GM18867 (cell line): ENCODE measurements around the gene OSBP2.

Source experiments
- ATAC-seq: cut with Tn5 transposase; IDR thresholded peaks from one replicate; pipeline ENCODE4 v1.9.1; 2021; ENCODE audit warnings: mild to moderate bottlenecking, moderate library complexity; ENCODE audit not compliant: unreplicated experiment

Gene OSBP2

DNA sequence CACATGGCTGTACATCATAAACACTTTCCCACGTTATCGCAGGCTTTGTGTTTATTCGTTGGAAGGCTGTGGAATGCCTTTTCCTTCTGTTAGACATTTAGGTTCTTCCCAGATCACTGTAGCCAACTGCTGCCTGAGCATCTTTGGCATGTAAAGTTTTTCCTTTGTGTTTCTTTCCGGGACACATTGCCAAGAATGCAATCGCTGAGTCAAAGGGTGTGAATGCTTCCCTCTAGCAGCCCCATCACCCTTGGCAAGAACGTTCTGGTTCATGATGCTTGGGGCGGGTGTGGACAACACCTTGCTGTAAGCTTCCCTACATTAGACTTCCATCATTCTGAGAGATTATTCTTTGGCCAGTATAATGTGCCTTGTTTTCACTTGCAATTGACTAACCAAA lies 136.2 kb downstream of the OSBP2 start:
- ATAC-seq: no peak

DNA sequence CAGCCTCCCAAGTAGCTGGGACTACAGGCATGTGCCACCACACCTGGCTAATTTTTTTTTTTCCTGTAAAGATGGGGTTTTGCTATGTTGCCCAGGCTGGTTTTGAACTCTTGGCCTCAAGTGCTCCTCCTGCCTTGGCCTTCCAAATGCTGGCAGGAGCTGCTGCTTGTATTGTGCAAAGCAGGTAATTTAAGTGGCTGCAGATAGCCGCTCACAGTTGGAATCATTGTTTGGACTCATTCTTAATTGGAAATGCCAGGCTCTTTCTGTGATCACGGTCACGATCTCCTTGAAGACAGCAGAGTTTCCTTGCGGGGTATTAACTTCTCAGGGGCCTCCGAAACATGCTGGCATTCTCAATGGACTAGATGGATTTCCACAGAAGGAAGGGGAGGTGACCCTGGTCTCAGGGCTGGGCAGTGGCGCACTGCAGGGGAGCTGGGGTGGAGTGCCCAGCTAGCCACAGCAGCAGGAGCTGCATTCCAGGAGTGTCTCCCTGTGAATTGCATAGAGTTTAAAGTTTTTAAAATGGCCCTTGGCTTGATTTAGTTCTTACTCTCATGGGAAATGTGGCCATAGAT lies 137.8 kb downstream of the OSBP2 start:
- no peak for ATAC-seq

DNA sequence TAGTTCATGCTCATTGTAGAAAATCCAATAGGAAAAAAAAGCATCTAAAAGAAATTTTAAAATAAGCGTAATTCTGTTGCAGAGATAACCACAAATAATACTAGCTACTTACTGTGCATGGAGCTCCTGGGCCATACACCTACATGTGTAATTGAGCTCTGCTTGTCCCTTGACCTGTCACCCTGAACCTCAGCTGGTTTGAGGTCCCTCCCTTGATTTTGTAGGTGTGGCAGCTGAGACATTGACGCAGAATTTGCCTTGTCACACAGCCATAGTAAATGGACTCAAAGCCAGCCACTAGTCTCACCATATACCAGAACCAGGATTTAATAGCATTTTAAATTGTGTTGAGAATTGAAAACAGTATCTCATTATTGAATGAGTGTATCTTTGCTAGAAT lies 138.6 kb downstream of the OSBP2 start:
- ATAC-seq: no peak

DNA sequence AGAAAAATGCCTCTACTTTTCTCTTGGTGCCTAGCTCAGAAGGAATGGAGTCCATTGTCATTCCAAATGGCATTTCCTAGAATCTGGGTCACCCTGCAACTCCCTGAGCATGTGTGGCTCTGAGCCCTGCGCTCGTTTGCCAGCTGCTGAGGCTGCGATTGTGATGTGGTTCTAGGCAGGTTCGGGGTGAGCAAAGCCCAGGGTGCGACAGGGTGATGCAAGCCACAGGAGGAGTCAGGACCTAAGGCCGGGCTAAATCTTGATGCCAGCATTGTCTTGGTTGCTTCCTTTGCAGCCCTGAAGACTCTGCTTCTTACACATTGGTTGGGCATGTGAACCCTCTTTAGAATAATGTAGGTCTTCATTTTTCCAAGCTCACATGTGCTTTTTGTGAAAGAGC lies 142.9 kb downstream of the OSBP2 start:
- no peak for ATAC-seq

DNA sequence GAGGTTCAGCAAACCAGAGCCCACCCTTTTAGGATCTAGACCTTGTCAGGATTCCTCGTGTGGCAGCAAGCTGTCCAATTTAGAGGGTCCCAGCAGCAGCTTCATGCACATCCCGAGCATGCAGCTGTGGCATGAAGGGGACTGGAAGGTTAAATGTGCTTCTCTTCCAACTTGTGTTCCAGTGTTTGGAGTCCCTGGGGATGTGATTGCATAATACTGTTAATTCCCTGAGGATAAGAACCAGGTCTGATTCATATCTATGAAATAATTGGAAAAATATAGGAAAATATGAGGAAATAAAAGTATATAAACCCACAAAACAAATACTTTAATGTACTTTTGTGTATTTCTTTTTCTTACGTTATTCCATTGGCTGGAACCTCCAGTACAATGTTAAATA lies 143.4 kb downstream of the OSBP2 start:
- ATAC-seq: no peak

DNA sequence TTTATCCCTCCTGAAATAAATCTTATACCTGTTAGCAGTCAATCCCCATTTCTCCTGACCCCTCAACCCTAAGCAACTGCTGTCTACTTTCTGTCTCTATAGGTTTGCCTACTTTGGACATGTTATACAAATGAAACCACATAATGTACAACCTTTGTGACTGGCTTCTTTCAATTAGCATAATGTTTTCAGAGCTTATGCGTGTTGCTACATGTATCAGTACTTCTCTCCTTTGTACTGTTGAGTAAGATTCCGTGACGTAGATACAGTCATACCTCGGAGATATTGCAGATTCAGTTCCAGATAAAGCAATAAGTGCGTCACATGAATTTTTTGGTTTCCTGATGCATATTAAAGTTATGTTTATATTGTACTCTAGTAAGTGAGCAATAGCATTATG lies 146.6 kb downstream of the OSBP2 start:
- ATAC-seq: no peak

DNA sequence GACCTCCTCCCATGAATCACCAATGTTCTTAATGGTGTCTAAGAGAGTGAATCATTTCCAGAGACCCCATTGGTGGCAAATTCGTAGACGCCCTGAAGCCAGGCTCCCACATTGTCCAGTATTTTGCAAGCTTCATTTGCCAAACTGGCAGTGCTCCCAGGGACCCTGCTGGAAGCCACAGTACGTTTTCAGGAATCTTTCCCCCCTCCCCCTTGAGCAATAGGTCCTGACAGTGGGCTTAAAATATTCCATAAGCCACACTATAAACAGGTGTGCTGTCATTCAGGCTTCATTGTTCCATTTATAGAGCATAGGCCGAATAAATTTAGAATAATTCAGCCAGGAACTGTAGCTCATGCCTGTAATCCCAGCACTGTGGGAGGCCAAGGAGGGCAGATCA lies 148.6 kb downstream of the OSBP2 start:
- no peak for ATAC-seq

DNA sequence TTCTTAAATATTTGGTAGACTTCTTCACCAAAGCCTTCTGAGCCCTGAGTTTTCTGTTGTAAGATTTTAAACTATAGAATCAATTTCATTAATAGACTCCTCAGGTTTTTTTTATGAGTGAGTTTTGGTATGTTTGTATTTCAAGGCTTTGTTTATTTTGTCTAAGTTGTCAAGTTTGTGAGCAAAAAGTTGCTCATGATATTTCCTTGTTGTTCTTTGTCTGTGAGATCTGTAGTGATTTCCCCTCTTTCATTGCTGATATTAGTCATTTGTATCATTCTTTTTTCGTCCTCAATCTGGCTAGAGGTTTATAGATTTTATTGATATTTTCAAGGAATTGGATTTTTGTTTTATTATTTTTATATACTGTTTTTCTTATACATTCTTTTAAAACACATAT lies 152.9 kb downstream of the OSBP2 start:
- no peak for ATAC-seq

DNA sequence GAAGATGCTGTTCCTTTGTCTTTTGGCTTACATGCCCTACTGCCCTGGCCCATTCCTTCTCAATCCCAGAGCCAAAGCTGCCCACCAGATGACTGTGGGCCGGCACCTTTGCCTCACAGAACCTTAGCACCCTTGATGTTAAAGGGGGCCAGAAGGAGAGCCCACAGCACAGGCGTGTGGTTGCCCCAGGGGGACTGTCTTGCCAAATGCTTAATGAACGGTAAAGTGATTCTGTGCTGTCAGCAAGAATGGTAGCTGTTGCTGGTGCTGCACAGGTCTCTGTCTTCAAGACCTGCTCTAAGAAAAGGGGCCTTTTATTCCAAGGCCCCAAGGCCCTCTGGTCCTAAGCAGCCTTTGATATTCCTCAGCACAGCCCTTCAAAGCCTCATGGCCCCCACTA lies 160.6 kb downstream of the OSBP2 start:
- ATAC-seq: no peak

DNA sequence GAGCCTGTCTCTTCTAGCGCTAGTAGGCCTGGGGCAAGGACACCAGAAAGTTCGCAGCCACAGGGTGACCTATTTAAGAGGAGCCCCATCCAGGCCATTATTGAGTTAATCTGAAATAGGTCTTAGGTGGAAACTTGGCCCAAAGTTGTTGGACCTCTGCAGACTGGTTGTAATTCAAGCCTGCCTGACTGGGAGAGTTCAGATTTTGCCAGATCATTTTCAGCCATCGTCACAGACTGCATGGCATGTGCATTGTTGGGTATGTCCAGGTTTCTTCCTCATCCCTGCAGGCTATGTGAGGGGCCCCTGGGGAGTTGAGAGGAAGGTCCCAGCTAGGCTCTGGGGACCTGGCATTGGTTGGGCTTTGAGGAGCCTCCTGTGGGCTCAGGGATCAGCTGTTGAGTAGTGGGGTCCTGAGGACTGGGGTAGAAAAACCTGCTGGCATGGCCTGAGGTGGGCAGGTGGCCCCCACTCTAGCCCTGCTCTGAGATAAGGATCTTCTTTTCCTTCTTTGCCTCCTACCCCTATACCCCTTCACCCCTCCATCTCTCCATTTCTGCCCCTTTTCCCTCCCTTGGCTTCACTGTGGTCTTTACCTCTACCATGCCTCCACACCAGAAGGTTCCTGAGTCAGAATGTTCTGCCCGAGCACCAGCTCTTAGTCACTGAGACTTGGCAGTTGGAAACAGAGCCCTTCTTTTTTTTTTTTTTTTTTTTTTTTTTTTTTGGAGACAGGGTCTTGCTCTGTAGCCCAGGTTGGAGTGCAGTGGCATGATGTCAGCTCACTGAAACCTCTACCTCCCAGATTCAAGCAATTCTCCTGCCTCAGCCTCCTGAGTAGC lies 161.2 kb downstream of the OSBP2 start:
- ATAC-seq: no peak

DNA sequence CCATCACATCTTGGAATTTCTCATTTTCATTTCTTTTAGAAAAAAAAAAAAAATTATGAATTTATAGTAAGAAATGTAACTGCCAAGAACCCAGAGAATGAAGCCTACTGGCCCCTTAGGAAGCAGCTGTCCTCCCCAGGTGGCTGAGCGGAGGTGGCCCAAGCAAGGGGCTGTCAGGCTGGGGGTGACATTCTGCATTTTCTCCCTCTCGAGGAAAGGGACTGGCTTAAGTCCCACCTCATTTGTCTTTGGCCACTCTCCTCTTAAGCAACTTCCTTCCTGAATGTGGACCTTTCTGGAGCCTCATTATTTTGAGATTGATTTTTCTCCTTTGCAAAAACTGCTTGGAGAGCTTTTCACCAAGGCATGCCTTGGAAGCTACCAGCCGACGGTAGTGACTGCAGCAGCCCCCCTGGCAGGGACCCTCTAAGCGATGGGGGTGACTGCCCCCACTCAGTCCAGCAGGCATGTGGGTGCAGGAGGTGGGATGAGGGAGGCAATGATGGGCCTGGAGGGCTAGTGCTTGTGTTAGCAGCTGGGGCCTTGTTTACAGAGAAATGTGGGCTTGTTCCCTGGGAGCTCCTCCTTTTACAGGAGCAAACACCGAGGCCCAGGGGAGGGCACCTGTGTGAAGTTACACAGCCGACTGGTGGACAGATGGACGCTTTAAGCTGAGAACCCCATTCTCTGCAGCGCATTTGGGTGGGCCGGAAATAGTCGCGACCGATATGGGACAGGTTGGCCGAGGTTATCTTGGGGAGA lies 162.2 kb downstream of the OSBP2 start:
- no peak for ATAC-seq

DNA sequence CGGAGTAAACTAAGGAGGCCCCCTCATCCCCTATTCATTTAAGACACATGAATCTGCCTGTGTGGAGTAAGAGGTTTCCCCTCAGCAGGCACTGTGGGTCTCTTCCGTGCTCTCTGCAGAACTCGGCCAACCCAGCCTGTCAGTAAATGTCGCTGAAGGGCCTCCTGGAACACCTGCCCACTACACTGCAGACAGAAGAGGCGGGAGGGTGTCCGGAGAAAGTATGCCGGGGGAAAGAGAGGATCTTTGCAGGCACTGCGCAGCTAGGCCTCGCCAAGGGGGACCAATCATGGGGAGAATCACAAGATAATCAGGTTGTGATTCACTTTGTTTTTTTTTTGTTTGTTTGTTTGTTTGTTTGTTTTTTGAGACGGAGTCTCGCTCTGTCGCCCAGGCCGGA lies 163.1 kb downstream of the OSBP2 start:
- ATAC-seq: no peak

DNA sequence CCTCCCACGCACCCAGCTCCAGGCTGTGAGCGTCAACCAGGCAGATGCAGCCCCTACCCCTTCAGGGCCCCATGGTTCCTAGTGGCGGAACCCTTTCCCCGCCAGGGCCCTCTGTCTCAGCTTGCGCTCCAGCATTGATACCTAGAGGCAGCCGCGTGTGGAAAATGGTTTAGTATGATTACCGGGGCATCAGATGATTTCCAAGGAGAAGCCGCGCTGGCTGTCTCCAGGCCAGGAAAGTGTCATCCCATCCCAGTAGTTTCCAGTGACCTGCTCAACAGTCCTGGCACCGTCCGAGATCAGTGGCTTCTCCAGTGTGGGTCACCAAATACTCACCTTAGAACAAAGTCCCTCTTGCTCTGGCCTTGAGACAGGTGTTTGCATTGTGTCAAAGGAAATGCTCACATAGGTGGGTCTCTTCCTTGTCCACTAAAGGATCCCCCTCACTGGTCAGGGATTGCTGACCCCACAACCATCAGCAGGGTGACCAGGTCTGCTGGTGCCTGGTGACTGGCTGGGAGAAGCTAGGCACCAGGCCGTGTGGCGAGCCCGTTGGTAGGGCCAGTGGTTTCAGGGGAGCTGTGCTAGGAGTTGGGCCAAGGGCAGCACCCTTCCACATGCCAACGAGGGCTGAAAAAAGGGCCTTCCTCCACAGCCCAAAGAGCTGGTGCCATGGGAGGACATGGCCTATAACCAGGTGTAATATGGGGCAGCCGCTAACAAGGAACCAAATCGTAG lies 164.5 kb downstream of the OSBP2 start:
- ATAC-seq: no peak

DNA sequence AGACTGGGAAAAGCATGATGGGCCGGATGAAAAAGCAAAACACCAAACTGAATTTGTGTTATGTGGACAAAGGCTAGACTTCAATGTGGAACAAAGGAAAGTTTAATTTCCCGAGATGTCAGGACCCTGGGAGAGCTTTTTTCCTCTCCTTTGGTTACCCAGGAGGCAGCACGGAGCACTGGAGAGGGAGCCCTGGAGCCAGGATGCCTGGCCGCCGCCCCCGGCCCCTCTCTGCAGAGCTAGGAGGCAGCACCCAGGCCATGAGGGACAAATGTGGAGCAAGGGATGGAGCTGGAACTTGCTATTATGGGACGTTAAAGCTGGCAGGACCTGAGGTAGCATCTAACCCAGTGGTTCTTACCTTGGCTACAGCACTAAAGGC lies 165.0 kb downstream of the OSBP2 start:
- no peak for ATAC-seq

DNA sequence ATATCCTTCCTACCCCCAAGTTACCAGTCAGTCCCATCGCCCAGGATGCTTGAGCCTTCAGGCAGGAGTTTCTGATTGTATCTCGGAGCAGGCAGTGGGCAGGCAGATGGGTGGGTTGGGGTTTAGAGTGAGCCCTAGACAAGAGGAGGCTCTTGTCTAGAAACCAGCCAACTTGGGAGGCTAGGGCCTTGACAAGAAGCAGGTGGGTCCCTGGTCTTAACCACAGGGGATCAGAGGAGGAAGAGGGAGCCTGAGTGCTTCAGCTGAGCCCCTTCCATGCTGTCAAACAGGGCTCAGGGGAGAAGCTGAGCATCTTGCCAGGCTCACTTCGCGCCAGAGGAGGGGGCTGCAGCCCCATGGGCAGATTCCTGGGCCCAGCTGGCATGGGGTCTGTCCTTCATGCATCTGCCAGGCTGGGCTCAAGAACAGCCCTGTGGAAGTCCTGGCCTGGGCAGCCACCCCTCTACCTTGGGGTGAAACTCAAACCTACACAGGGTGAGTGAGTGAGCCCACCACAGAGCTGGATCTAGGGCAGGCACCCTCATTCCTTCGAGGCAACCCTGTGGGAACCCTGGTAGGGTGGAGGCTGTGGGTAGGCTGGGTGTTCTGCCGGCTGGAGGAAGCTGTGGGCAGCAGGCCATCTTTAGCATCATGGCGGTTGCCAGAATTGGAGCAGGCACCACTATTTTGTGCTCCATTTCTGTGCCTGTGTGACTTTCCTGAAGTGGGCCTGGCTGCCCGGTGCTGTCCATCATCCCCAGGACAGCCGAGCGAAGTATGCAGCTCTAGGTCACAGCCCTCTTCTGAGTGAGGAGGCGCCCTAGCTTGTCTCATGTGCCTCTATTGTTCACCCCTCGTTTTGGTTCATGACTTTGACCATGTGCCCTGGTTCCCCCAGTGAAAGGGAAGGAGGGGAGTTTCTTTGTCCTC lies 165.8 kb downstream of the OSBP2 start:
- no peak for ATAC-seq

DNA sequence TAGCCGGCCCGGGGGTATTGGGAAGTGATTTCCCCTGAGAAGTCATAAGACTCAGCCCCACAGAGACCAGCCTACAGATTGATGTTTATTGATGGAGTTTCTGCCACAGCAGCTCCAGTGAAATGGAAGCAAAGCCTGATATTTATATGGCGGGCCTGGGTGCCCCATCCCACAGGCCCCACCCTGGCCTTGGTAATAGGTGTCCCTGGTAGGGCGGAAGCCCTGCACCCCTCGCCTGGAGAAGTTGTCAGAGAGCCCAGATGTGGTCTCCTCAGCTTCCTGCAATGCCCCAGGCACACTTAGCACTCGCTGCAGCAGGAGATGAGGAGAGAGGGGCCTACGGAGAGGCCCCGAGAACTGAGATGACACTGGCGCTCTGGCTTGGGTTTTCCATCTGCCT lies 166.5 kb downstream of the OSBP2 start:
- no peak for ATAC-seq

DNA sequence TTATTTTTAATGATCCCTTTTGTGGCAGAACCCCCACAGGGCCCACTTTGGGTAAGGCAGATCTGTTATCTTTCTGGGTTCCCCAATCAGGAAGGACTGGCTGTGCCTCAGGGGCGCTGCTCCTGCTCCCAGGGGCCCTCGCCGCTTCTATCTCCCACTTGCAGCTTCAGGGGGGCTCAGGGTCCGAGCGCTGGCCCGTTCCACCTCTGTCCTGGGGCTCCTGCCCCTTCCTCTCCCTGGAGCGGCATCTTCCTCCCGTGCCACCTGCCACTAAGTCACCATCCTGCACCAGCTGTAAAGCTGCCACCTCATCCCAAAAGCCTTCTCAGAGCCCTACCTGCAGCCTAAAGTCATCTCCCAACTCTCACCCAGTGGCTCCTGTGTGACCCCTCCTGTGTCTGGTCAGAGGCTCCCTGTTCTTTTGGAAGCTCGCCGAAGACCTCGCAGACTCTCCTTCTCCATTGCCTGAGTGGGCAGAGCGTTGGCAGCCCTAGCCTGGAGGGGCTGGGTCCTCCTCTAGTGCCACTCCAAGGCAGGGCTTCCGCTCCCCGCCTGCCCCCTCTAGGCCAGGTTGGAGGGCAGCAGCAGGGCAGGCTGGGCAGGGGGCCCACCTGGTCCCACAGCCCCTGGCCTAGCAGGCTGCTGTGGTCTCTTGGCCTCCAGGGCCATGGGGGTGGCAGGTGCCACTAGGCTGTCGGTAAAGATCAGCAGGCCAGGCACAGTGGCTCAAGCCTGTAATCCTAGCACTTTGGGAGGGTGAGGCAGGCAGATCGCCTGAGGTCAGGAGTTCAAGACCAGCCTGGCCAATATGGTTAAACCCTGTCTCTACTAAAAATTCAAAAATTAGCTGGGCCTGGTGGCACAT lies 167.2 kb downstream of the OSBP2 start:
- no peak for ATAC-seq

DNA sequence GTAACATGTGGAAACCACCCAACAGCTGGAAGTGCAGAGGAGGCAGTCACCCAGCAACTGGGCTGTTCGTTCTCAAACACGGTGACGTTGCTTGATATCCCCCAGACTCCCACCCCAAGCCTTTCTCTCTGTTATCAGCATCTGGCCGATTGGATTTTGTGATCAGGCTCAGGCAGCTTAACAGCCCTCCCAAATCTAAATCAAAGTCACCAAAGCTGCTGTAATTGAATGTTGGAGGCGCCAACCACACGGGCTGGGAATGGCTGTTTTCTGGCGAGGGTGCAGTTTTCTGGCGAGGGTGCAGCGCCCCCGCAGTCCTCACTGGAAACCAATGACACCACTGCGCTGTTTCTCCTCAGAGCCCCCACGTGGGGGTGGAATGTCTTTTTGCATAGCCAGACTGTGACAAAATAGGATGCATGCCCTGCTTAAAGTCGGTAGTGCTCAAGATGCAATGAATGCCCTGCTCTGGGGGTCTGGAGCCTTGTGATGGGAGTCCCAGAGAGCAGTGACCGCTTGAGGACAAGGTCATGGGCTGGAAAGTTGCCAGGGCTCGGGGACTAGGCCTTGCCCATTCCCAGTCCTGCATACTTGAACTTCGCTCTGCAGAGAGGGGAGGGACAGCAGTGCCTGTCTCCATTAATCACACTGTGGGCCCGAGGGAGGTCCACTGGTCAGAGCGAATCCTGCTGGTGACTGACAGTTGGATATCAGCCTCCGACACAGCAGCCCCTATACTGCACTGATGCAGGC lies 168.6 kb downstream of the OSBP2 start:
- ATAC-seq: no peak
